Stimulated activated naive B cell treated with anti-CD40 and anti-IgM and Interleukin-4, amounts not matched to agents 10 μg/mL and 1 μg/mL and 100 μg/mL, for 72 hours (primary cell): ENCODE results near the gene F13A1.
"Not testable (repeated sequence)": the region's sequence is repeated elsewhere in the genome, so short reads cannot be mapped to it uniquely, and the experiment has no call there.

Source experiments
- ATAC-seq, 2 donors: fragments of 150-1000 bp; cut with Tn5 transposase; replicated peaks; 2 replicates each; pipeline ENCODE4 v1.10.0; 2021; ENCODE audit warnings: moderate library complexity in 1 of 2
- DNase-seq: peaks from one replicate; pipeline ENCODE4 v3.0.0; 2021
- H3K27ac Mint-ChIP-seq: one replicate; pipeline ENCODE4 v1.8.0; 2022; ENCODE audit warnings: mild to moderate bottlenecking, mixed read lengths
- H3K27me3 Mint-ChIP-seq, 2 donors: one replicate each; pipeline ENCODE4 v1.8.0; 2022; ENCODE audit warnings: mixed read lengths in 2 of 2
- H3K36me3 Mint-ChIP-seq, 2 donors: one replicate each; pipeline ENCODE4 v1.8.0; 2022; ENCODE audit warnings: mixed read lengths in 2 of 2, mild to moderate bottlenecking in 1 of 2
- H3K4me1 Mint-ChIP-seq, 2 donors: one replicate each; pipeline ENCODE4 v1.8.0; 2022; ENCODE audit warnings: mixed read lengths in 2 of 2, mild to moderate bottlenecking in 1 of 2
- H3K4me3 Mint-ChIP-seq, 2 donors: one replicate each; pipeline ENCODE4 v1.8.0; 2022; ENCODE audit warnings: mild to moderate bottlenecking in 2 of 2, mixed read lengths in 2 of 2, moderate library complexity in 1 of 2
- H3K9me3 Mint-ChIP-seq, 2 donors: one replicate each; pipeline ENCODE4 v1.8.0; 2022; ENCODE audit warnings: mixed read lengths in 2 of 2, mild to moderate bottlenecking in 1 of 2

The F13A1 gene

DNA sequence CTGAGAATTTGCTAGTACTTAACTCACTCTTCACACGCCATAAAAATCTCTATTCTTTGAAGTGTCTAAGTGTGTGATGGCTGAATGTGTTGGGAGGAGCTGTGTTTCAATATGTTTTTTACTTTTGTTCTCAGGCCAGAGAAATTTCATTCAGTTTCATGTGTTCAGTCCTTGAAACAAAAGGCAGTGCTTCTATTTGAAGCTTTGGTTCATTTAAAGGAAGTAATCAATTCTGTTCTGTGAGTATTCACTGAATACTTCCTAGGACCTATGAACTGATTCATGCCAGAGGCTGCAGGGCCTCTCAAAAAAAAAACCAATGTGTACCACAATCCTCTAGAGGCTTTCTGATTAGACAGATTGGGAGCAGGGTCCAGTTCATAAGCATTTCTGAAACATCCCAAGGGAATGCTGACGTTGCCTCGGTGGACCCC, 12.4 kb upstream of the F13A1 start:
- peaks cover 34 to 46% of the 10 kb centered on the region in 2 donors for H3K4me1 Mint-ChIP-seq
- no peaks in the 10 kb centered on the region for H3K27me3 Mint-ChIP-seq
- H3K4me3 Mint-ChIP-seq: peak overlapping the region in 1 of 2 donors; percentile 57
- H3K27ac Mint-ChIP-seq: peak overlapping the region; percentile 33
- peak; percentile 31 to 48 for ATAC-seq
- no peak for DNase-seq
- H3K9me3 Mint-ChIP-seq: no peaks in the 10 kb centered on the region
- H3K36me3 Mint-ChIP-seq: no peaks in the 10 kb centered on the region

- H3K4me3 Mint-ChIP-seq: peak overlapping the region; percentile 36 to 57
- H3K27me3 Mint-ChIP-seq: no peaks in the 10 kb centered on the region
- DNase-seq (peak; percentile 44), ATAC-seq (peak; percentile 81 to 90)
- H3K4me1 Mint-ChIP-seq: peaks cover 34 to 46% of the 10 kb centered on the region in 2 donors
- no peaks in the 10 kb centered on the region for H3K36me3 Mint-ChIP-seq
- H3K27ac Mint-ChIP-seq: peak overlapping the region; percentile 94
- no peaks in the 10 kb centered on the region for H3K9me3 Mint-ChIP-seq
Observed at GRCh38 chr6:6331946-6332601, 11.6 kb upstream of the F13A1 start.

DNA sequence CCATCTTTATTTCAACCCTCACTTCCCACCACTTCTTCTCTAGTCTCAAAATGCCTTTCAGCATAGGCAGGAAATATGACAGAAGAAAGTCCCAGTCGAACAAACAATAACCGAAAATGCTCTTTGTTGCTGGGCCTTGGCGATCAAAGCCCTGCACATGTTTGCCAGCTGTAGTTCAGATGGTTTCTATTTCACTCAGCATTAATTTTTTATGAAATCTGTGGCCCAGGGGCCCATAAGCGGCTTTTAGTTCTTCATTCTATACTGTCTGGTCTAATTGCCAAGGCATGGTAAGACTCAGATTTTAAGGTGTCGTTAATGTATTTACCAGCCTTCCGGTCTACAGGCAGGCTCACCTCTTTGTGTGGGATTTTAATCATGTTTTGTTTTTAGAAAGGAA, 10.9 kb upstream of the F13A1 start:
- peak overlapping the region; percentile 94 for H3K27ac Mint-ChIP-seq
- peak; percentile 77 to 79 for ATAC-seq
- DNase-seq: peak; percentile 69
- no peaks in the 10 kb centered on the region for H3K36me3 Mint-ChIP-seq
- H3K27me3 Mint-ChIP-seq: no peaks in the 10 kb centered on the region
- H3K4me3 Mint-ChIP-seq: peak overlapping the region; percentile 33 to 51
- no peaks in the 10 kb centered on the region for H3K9me3 Mint-ChIP-seq
- peaks cover 34 to 46% of the 10 kb centered on the region in 2 donors for H3K4me1 Mint-ChIP-seq

DNA sequence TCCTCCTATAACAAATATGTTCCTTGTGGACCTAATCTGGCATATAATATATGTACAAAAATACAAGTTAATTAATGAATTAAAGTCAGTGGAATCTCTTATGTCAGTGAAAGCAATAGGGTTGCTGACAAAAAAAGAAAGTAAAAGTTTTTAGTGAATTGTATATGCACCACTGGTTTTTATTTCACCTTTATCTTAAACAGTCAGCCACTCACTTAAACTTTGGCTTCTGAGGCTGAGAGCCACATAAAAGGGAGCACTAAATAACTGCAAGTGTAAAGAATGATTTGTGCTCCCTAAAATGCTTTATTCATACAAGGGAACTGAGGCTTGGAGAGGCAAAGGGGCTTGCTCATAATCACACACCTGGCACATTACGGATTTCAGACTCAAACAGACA, 9.9 kb upstream of the F13A1 start:
- H3K4me1 Mint-ChIP-seq: peaks cover 34 to 46% of the 10 kb centered on the region in 2 donors
- no peaks in the 10 kb centered on the region for H3K36me3 Mint-ChIP-seq
- no peaks in the 10 kb centered on the region for H3K27me3 Mint-ChIP-seq
- peak overlapping the region; percentile 94 for H3K27ac Mint-ChIP-seq
- H3K9me3 Mint-ChIP-seq: no peaks in the 10 kb centered on the region
- DNase-seq (no peak), ATAC-seq (peak in 1 of 2 donors; percentile 15)
- peak overlapping the region; percentile 32 to 45 for H3K4me3 Mint-ChIP-seq

GRCh38 chr6:6328451-6328850, 8.0 kb upstream of the F13A1 start:
- H3K36me3 Mint-ChIP-seq: no peaks in the 10 kb centered on the region
- H3K27me3 Mint-ChIP-seq: peaks cover under 1 to 10% of the 10 kb centered on the region in 2 donors
- DNase-seq (no peak), ATAC-seq (no peak)
- H3K9me3 Mint-ChIP-seq: no peaks in the 10 kb centered on the region
- H3K4me3 Mint-ChIP-seq: no peak overlapping the region
- no peak overlapping the region for H3K27ac Mint-ChIP-seq
- peaks cover 30 to 37% of the 10 kb centered on the region in 2 donors for H3K4me1 Mint-ChIP-seq

DNA sequence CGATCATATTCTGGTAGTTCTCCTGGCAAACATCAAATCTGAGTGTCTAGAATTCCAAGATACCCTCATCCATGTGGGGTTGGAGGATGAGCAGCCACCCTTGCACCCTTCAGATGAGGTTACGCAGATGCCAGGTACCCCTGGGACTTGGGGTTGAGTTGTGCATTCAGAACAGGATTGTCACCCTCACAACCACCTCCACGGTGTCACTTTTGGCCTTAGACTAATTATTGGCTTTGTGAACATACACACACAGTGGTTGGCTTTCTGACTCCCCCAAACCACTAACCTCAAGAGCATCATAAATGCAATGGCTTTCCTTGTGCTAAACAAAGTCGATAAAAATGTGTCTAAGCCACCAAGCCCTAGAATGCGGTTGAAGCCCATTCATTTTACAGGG, 2.9 kb upstream of the F13A1 start:
- DNase-seq: no peak

GRCh38 chr6:6320901-6321300, 439 bp upstream of the F13A1 start:
- Mint-ChIP-seq H3K4me3 (peak overlapping the region; percentile 64 to 83), H3K27me3 (peaks cover 55 to 63% of the 10 kb centered on the region in 2 donors), H3K9me3 (no peaks in the 10 kb centered on the region), H3K4me1 (peaks cover 15 to 21% of the 10 kb centered on the region in 2 donors), H3K36me3 (no peaks in the 10 kb centered on the region), H3K27ac (no peak overlapping the region)
- ATAC-seq (no peak), DNase-seq (no peak)

More for the DNA sequence above, 2.9 kb upstream of the F13A1 start:
- Mint-ChIP-seq H3K4me3 (no peak overlapping the region), H3K4me1 (peaks cover 15 to 21% of the 10 kb centered on the region in 2 donors), H3K27me3 (peaks cover 47 to 50% of the 10 kb centered on the region in 2 donors), H3K9me3 (no peaks in the 10 kb centered on the region), H3K36me3 (no peaks in the 10 kb centered on the region), H3K27ac (no peak overlapping the region)
- no peak for ATAC-seq

DNA sequence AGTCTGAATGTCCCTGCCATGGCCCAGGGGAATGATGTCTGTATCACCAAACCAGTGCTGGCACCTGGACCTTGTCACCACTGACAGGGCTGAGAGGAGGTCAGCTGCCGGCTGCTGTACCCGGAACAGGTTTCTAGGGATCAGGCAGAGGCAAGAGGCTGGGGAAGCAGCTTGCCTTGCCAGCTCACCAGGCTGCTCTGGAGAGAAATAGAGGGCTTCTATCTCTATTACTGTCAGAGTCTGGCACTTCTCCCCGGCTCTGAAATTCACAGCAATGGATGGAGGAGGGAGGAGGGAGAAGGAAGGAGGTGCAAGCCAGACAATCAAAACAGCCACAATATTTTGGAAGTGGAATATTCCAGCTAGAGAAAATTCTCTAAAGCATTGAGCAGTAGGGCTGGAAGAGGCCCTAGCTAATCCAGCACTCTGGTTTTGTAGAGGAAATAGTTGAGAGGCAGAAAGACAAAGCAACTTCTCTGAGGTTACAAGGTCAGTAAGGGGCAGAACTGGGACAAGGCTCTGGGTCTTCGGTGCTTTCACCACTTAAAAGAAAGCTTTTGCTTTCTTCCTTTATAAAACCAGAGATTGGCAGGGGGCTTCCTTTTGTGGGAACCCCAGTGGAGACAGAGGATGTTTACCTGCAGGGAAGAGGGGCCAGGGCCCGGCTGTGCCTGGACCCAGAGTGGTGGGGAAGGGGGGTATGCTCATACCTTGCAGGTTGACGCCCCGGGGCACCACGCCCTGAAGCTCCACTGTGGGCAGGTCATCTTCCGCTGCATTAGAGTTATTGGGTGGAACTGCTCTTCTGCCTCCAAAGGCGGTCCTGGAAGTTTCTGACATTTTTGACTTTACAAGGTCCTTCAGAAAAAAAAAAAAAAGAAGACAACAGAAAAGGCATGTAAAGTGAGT, 2.4 kb downstream of the F13A1 start:
- peaks cover 0 to 4% of the 10 kb centered on the region in 2 donors for H3K9me3 Mint-ChIP-seq
- no peak overlapping the region for H3K4me3 Mint-ChIP-seq
- DNase-seq: no peak
- peaks cover 22 to 30% of the 10 kb centered on the region in 2 donors for H3K4me1 Mint-ChIP-seq
- no peak for ATAC-seq
- peaks cover 2 to 4% of the 10 kb centered on the region in 2 donors for H3K36me3 Mint-ChIP-seq
- H3K27ac Mint-ChIP-seq: no peak overlapping the region
- peaks cover 54 to 66% of the 10 kb centered on the region in 2 donors for H3K27me3 Mint-ChIP-seq

GRCh38 chr6:6317386-6317785, 3.1 kb downstream of the F13A1 start:
- Mint-ChIP-seq H3K36me3 (peaks cover 2 to 4% of the 10 kb centered on the region in 2 donors), H3K4me1 (peaks cover 22 to 30% of the 10 kb centered on the region in 2 donors), H3K27ac (no peak overlapping the region), H3K4me3 (no peak overlapping the region), H3K9me3 (peaks cover 0 to 4% of the 10 kb centered on the region in 2 donors), H3K27me3 (peaks cover 47 to 64% of the 10 kb centered on the region in 2 donors)
- ATAC-seq (no peak), DNase-seq (no peak)

GRCh38 chr6:6315660-6316059, 4.8 kb downstream of the F13A1 start:
- Mint-ChIP-seq H3K4me3 (no peak overlapping the region), H3K27ac (no peak overlapping the region), H3K27me3 (peaks cover 32 to 51% of the 10 kb centered on the region in 2 donors), H3K4me1 (peaks cover 19 to 27% of the 10 kb centered on the region in 2 donors), H3K9me3 (peaks cover 0 to 4% of the 10 kb centered on the region in 2 donors), H3K36me3 (peaks cover 2 to 4% of the 10 kb centered on the region in 2 donors)
- no peak for DNase-seq
- no peak for ATAC-seq

GRCh38 chr6:6314596-6314995, 5.9 kb downstream of the F13A1 start:
- Mint-ChIP-seq H3K36me3 (peaks cover 2 to 4% of the 10 kb centered on the region in 2 donors), H3K4me1 (peaks cover 8 to 16% of the 10 kb centered on the region in 2 donors), H3K27me3 (peaks cover 29 to 40% of the 10 kb centered on the region in 2 donors), H3K4me3 (no peak overlapping the region), H3K9me3 (peaks cover 0 to 4% of the 10 kb centered on the region in 2 donors), H3K27ac (peak overlapping the region; percentile 49)
- ATAC-seq (peak; percentile 82 to 96), DNase-seq (no peak)

GRCh38 chr6:6312901-6313441, 7.5 kb downstream of the F13A1 start:
- Mint-ChIP-seq H3K27ac (no peak overlapping the region), H3K36me3 (peaks cover 2 to 4% of the 10 kb centered on the region in 2 donors), H3K9me3 (peaks cover 0 to 4% of the 10 kb centered on the region in 2 donors), H3K4me1 (peaks cover 6 to 9% of the 10 kb centered on the region in 2 donors), H3K27me3 (peaks cover 22 to 38% of the 10 kb centered on the region in 2 donors), H3K4me3 (no peak overlapping the region)
- no peak for DNase-seq
- ATAC-seq: no peak

DNA sequence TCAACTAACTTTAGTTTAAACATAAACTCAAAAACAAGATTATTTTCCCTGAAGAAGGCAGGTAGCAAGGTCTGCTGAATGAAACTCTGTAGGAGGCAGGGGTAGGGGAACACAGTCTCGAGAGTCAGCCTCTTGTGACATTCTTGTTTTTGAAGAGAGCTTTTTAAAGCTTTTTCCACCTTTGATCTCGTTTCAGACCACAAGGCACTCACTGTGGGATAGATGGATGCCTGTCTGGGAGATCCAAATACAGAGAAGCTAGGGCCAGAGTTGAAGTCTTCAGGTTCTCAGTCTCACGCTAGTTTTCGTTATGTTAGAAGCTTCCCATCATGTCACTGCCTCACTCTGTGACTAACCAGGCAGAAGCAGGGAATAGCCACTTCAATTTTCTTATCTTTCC, 14.9 kb downstream of the F13A1 start:
- Mint-ChIP-seq H3K4me1 (no peaks in the 10 kb centered on the region), H3K27me3 (peaks cover 7 to 9% of the 10 kb centered on the region in 2 donors), H3K4me3 (no peak overlapping the region), H3K9me3 (no peaks in the 10 kb centered on the region), H3K27ac (no peak overlapping the region), H3K36me3 (no peaks in the 10 kb centered on the region)
- DNase-seq (no peak), ATAC-seq (no peak)

DNA sequence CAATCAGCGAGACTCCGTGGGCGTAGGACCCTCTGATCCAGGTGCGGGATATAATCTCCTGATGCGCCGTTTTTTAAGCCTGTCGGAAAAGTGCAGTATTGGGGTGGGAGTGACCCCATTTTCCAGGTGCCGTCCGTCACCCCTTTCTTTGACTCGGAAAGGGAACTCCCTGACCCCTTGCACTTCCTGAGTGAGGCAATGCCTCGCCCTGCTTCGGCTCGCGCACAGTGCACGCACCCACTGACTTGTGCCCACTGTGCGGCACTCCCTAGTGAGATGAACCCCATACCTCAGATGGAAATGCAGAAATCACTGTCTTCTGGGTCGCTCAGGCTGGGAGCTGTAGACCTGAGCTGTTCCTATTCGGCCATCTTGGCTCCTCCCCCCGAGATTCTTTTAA, 20.1 kb downstream of the F13A1 start:
- not testable (repeated sequence) for H3K9me3 Mint-ChIP-seq, H3K4me3 Mint-ChIP-seq, H3K4me1 Mint-ChIP-seq, ATAC-seq, DNase-seq, H3K27me3 Mint-ChIP-seq, H3K27ac Mint-ChIP-seq, H3K36me3 Mint-ChIP-seq
